Upper lobe of right lung (tissue), 1 donor: ENCODE data around the gene PEAK1. TPM values are rescaled to one million over a fixed set of nuclear protein-coding genes. Genes with fewer than 3 reads are reported as not detected.

ENCODE experiments used
- ATAC-seq: fragments of 200-7000 bp; cut with Tn5 transposase; one replicate; pipeline ENCODE4 v1.9.1; 2020; ENCODE audit warnings: mild to moderate bottlenecking, moderate library complexity
- DNase-seq: peaks from one replicate; pipeline ENCODE4 v3.0.0-alpha.2; 2020
- H3K27ac ChIP-seq: fragments of 200-600 bp; one replicate; pipeline ENCODE4 v1.8.0; 2022
- H3K27me3 ChIP-seq: fragments of 200-600 bp; one replicate; pipeline ENCODE4 v1.8.0; 2022; ENCODE audit warnings: mild to moderate bottlenecking
- H3K36me3 ChIP-seq: fragments of 200-600 bp; one replicate; pipeline ENCODE4 v1.8.0; 2022
- H3K4me1 ChIP-seq: fragments of 200-600 bp; one replicate; pipeline ENCODE4 v1.8.0; 2022
- H3K4me3 ChIP-seq: fragments of 200-600 bp; one replicate; pipeline ENCODE4 v1.8.0; 2022; ENCODE audit warnings: mild to moderate bottlenecking
- H3K9me3 ChIP-seq: fragments of 200-600 bp; one replicate; pipeline ENCODE4 v1.8.0; 2022
- CTCF ChIP-seq: fragments of 200-600 bp; IDR thresholded peaks from one replicate; pipeline ENCODE4 v1.8.0; 2022; ENCODE audit warnings: antibody characterized with exemption
- intact Hi-C: fragments of 100-400 bp; cut with DNase I; formaldehyde crosslinking; loops from one replicate; pipeline ENCODE4 v1.11.0; 2022
- total RNA-seq: library from RNA; stranded (reverse); fragmentation: NEBNext Ultra II Directional; extraction: Animal tissue kit (Norgen Biotek cat#: 25700); gene quantifications from one replicate; pipeline ENCODE4 v1.2.1, GENCODE V29; 2021
- donor health status: DM: no; HTN: yes; CAD: no; lungs with severe emphysema.

PEAK1 gene
- total RNA-seq, 1 donor from 2014 or later = 139 TPM

GRCh38 chr15:77395013-77395774 is 24.7 kb downstream of the PEAK1 start:
- H3K27ac ChIP-seq = no peak overlapping the region
- no peak overlapping the region for H3K4me3 ChIP-seq
- TF ChIP-seq CTCF = no peak
- DNase-seq (no peak), ATAC-seq (no peak)
- intact Hi-C loops = no loop called here
- no peaks in the 10 kb centered on the region for H3K27me3 ChIP-seq
- H3K9me3 ChIP-seq = peaks cover 31% of the 10 kb centered on the region
- H3K4me1 ChIP-seq = peaks cover 13% of the 10 kb centered on the region
- no peaks in the 10 kb centered on the region for H3K36me3 ChIP-seq

GRCh38 chr15:77393471-77393840 is 26.4 kb downstream of the PEAK1 start:
- H3K9me3 ChIP-seq = peaks cover 22% of the 10 kb centered on the region
- TF ChIP-seq CTCF = no peak
- no peak overlapping the region for H3K27ac ChIP-seq
- ATAC-seq (no peak), DNase-seq (no peak)
- no peaks in the 10 kb centered on the region for H3K36me3 ChIP-seq
- intact Hi-C loops = no loop called here
- H3K27me3 ChIP-seq = no peaks in the 10 kb centered on the region
- H3K4me1 ChIP-seq = peaks cover 13% of the 10 kb centered on the region
- H3K4me3 ChIP-seq = no peak overlapping the region

- H3K27ac ChIP-seq = no peak overlapping the region
Measured at GRCh38 chr15:77392762-77393470, 27.0 kb downstream of the PEAK1 start.

GRCh38 chr15:77391372-77391951 is 28.4 kb downstream of the PEAK1 start:
- DNase-seq (no peak), ATAC-seq (no peak)
- Histone ChIP-seq H3K4me3 (no peak overlapping the region), H3K4me1 (peaks cover 15% of the 10 kb centered on the region), H3K36me3 (no peaks in the 10 kb centered on the region), H3K27me3 (no peaks in the 10 kb centered on the region), H3K27ac (no peak overlapping the region), H3K9me3 (peaks cover 15% of the 10 kb centered on the region)
- TF ChIP-seq CTCF = no peak
- intact Hi-C loops = no loop called here

More at GRCh38 chr15:77392762-77393470, 27.0 kb downstream of the PEAK1 start:
- no peak for TF ChIP-seq CTCF
- no peaks in the 10 kb centered on the region for H3K27me3 ChIP-seq
- no peaks in the 10 kb centered on the region for H3K36me3 ChIP-seq
- H3K4me3 ChIP-seq = no peak overlapping the region
- intact Hi-C loops = no loop called here
- peaks cover 19% of the 10 kb centered on the region for H3K9me3 ChIP-seq
- ATAC-seq (no peak), DNase-seq (no peak)
- peaks cover 13% of the 10 kb centered on the region for H3K4me1 ChIP-seq

GRCh38 chr15:77387365-77388105 is 32.4 kb downstream of the PEAK1 start:
- no peak overlapping the region for H3K4me3 ChIP-seq
- ATAC-seq (no peak), DNase-seq (no peak)
- TF ChIP-seq CTCF = no peak
- peaks cover 32% of the 10 kb centered on the region for H3K4me1 ChIP-seq
- no peaks in the 10 kb centered on the region for H3K36me3 ChIP-seq
- H3K9me3 ChIP-seq = no peaks in the 10 kb centered on the region
- intact Hi-C loops = no loop called here
- no peak overlapping the region for H3K27ac ChIP-seq
- H3K27me3 ChIP-seq = no peaks in the 10 kb centered on the region
